HG02678 (cell line): ENCODE results near the gene SEL1L3.
A peak's percentile ranks its signal among the peaks of the same experiment; 100 is the strongest.
"Not testable (repeated sequence)": the region's sequence is repeated elsewhere in the genome, so short reads cannot be mapped to it uniquely, and the experiment has no call there.

Experiments used
- ATAC-seq: cut with Tn5 transposase; IDR thresholded peaks from one replicate; pipeline ENCODE4 v1.9.1; 2021; ENCODE audit warnings: mild to moderate bottlenecking, moderate library complexity; ENCODE audit not compliant: unreplicated experiment

SEL1L3 gene

GRCh38 chr4:25862411-25863346 lies at the start of gene SEL1L3:
Gene SEL1L3 (minus strand): TSS chr4:25862988. CDS start chr4:25862836, 152 bp downstream.
- ATAC-seq = peak; percentile 53

DNA sequence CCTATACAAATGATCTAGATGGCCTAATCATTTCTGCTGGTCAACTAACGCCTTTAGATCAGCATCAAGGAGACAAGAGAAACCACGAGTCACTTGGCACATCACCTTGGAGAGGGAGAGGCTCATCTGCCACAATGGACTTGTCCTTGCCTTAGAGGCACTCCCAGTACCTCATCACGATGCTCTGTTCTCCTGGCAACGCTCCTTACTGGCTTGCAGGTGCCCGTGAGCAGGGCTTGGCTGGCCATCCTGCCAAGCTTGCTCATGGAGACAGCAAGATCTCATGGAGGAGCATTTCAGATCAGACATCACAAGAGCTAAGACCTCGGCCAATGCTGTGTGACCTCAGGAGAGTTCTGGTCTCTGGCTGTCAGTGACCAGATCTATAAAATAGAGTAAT lies 48.6 kb upstream of the SEL1L3 start:
- ATAC-seq = no peak

GRCh38 chr4:25908491-25908901 lies 45.7 kb upstream of the SEL1L3 start:
- no peak for ATAC-seq

DNA sequence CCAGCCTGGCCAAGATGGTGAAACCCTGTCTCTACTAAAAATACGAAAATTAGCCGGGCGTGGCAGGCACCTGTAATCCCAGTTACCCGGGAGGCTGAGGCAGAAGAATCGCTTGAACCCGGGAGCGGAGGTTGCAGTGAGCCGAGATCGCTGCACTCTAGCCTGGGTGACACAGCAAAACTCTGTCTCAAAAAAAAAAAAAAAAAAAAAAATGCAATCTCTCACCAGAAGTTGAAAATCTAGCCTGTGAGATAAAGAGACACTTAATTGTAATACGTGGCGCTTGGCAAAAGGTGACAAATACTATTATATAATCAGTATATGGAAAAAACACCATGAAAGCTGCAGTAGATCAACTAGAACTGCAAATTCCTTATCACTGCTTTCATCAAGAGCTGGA lies 43.3 kb upstream of the SEL1L3 start:
- not testable (repeated sequence) for ATAC-seq

DNA sequence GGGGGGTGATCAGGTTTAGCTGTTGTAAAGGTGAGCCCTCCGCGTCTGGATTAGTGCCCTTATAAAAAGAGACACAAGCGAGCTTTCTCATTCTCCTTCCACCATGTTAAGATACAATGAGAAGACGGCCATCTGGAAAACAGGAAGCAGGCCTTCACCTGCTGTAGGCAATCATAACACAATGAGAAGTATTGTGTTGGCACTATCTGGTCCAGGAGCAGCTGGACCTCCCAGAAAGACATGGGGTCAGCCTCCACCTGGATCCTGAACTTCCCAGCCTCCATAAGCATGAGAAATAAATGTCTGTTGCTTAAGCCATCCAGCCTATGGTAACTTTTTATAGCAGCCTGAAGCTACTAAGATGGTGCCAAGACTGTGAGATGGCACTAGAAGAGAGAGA lies 42.6 kb upstream of the SEL1L3 start:
- no peak for ATAC-seq

DNA sequence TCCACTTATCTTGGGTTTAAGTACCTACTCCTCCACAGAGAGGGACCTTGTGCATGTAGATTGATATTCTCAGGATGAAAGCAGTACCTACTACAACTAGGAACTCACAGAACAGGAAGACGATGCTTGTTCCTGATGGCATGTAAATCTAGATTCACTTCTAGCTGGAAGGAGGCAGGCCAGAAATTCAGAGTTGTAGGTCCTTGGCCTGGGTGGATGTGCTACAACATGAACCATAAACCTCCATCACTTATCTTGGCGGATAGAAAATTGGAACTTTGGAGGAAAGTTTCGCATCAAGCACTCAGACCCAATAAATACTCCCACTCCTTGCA lies 41.9 kb upstream of the SEL1L3 start:
- ATAC-seq = peak; percentile 41

GRCh38 chr4:25903900-25904747 lies 41.3 kb upstream of the SEL1L3 start:
- peak; percentile 52 for ATAC-seq

- no peak for ATAC-seq
Measured at GRCh38 chr4:25901030-25901430, 38.2 kb upstream of the SEL1L3 start.

GRCh38 chr4:25900310-25900709 lies 37.5 kb upstream of the SEL1L3 start:
- ATAC-seq = no peak

DNA sequence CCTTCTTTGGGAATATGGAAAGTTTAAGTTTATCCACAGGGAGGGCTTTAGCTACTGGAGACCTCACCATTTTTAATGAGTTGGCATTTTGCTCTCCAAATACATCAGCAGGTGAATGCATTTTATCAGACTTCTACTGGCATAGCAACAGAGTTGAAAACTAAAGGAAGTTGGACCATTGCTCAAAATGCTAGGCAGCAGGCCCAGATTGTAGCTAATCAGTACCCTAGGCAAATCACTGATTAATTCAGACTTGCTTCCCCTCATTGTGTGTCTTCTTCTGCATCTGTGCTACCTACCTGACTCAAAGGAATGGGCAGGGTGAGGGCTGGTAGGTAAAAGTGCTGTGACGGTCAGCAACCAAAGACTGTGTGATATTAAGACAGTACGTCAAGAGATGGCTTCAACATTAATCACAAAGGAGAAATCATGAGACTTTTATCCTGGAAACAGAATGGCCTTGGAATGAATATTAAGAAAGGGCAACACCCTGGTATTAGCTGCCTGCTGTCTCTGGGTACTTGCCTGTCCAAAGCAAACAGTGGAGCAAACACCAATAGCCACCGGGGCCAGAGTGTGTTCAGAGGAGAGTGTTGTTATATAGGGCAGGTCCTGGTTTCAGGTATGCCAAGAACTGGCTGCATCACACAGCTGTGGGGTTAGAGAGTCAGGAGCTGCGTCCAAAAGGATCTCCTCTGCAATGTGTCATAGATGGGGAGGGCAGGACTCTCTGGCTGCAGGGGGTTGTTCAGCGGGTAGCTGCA lies 34.2 kb upstream of the SEL1L3 start:
- no peak for ATAC-seq

- no peak for ATAC-seq
Measured at GRCh38 chr4:25892796-25893195, 30.0 kb upstream of the SEL1L3 start.

- no peak for ATAC-seq
Measured at GRCh38 chr4:25890571-25891485, 28.0 kb upstream of the SEL1L3 start.

GRCh38 chr4:25889589-25890503 lies 27.1 kb upstream of the SEL1L3 start:
- no peak for ATAC-seq

DNA sequence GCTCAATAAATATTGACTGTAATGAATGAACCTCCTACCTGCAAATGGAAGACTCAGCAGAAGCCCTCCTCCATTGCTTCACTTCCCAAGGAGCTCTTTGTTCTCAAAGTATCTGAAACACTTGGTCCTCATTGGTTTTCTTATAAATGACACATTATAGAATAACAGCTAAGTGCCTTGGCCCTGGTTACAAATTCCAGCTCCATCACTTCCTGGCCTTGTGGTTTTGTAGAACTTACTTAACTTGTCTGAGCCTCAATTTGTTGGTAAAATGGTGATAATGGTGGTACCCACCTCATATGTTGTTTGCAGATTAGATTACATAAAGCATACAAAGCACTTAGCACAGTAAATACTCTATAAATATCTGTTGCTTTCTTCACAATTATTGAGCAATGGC lies 26.0 kb upstream of the SEL1L3 start:
- no peak for ATAC-seq

GRCh38 chr4:25884031-25884782 lies 21.4 kb upstream of the SEL1L3 start:
- ATAC-seq = peak; percentile 40

- ATAC-seq = no peak
Measured at GRCh38 chr4:25883565-25883964, 20.8 kb upstream of the SEL1L3 start.

DNA sequence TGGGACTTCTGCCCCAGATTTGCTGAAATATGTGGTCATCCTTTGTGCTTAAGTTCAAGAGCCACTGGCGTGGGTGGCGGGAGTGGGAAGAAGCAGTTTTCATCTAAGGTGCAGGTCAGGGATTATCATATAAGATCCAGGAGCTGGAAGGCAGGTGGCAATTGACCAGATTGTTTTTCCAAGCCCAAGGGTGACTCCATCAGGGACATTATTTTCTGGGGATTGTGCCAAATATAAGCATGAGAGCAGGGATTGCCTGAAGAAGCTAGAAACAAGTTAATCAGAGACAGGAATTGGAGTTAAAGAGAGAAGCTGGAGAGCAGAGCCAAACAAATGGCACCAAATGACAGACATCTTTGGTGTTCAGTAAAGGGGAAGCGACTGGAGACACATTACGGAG lies 19.4 kb upstream of the SEL1L3 start:
- no peak for ATAC-seq

DNA sequence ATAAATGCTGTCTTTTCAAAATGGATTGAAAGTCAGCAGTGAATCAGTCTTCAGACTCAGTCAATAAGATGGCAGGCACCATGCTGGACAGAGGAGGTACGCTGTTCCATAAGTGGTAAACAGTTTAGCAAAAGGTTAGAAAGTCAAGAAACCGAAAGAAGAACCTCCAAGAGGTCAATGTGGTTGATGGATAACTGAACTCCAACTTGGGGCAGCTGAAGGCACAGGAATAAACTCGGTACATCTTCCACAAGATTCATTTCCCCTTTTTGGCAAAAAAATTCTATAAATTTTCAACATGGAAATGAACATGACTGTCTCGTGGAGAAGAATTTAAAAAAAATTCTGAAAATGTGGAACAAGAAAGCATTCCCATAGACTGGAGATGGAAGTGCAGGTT lies 18.4 kb upstream of the SEL1L3 start:
- ATAC-seq = no peak
